Fibroblast of gingiva (primary cell): ENCODE results near the gene WNK3.

ENCODE experiments used
- DNase-seq: peaks from one replicate; pipeline ENCODE4 v3.0.0-alpha.2; 2011; ENCODE audit warnings: low read depth

Gene WNK3

GRCh38 chrX:54238588-54238987 lies 119.3 kb downstream of the WNK3 start:
- DNase-seq = no peak

- no peak for DNase-seq
These were observed 120.8 kb downstream of the WNK3 start for GRCh38 chrX:54237014-54237413.

GRCh38 chrX:54230435-54231148 lies 127.3 kb downstream of the WNK3 start:
- DNase-seq = peak; percentile 2

- no peak for DNase-seq
These were observed 134.3 kb downstream of the WNK3 start for GRCh38 chrX:54223581-54223980.

GRCh38 chrX:54213603-54214002 lies 144.2 kb downstream of the WNK3 start:
- no peak for DNase-seq

- no peak for DNase-seq
These were observed 149.3 kb downstream of the WNK3 start for GRCh38 chrX:54208531-54208930.

- DNase-seq = no peak
These were observed 159.6 kb downstream of the WNK3 start for GRCh38 chrX:54198262-54198661.

GRCh38 chrX:54194982-54195588 lies 162.8 kb downstream of the WNK3 start:
- no peak for DNase-seq

GRCh38 chrX:54193085-54193821 lies 164.6 kb downstream of the WNK3 start:
- DNase-seq = no peak

- DNase-seq = no peak
These were observed 173.4 kb downstream of the WNK3 start for GRCh38 chrX:54184474-54184873.

GRCh38 chrX:54182864-54183613 lies 174.8 kb downstream of the WNK3 start, which contains the start of gene FAM120C:
FAM120C (minus strand) TSS chrX:54183254; CDS start chrX:54183198, 56 bp downstream.
- peak; percentile 72 for DNase-seq

GRCh38 chrX:54182194-54182863 lies 175.5 kb downstream of the WNK3 start:
- DNase-seq = peak; percentile 17

- DNase-seq = peak; percentile 37
These were observed 176.5 kb downstream of the WNK3 start for GRCh38 chrX:54181202-54181953.

- DNase-seq = no peak
These were observed 177.4 kb downstream of the WNK3 start for GRCh38 chrX:54180403-54180802.

- peak; percentile 82 for DNase-seq
These were observed 179.5 kb downstream of the WNK3 start for GRCh38 chrX:54178100-54178940.

- DNase-seq = no peak
These were observed 180.5 kb downstream of the WNK3 start for GRCh38 chrX:54177306-54177705.

- DNase-seq = no peak
These were observed 184.1 kb downstream of the WNK3 start for GRCh38 chrX:54173791-54174190.

GRCh38 chrX:54172455-54172854 lies 185.4 kb downstream of the WNK3 start:
- no peak for DNase-seq

GRCh38 chrX:54171527-54172250 lies 186.2 kb downstream of the WNK3 start:
- DNase-seq = peak; percentile 81
